ENCODE results near the gene NAPB.

DNA sequence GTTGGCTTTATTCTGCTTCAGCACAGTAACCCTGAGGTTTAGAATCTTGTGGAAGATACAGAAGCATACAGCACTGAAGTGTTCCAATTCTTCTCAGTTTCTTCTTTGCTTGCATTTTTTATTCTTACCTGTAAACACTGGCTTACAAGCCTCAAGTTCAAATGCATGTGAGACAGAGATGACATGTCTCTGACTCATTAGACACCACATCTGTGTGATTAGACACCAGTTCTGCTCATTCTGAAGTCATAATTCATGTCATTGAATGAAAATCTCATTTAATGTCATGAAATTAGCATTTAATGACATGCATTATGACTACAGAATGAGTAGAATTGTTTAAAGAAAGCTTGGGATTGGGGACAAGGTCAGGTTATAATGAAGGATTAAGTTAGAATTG lies 53.5 kb downstream of the NAPB start:
- TF ChIP-seq EZH2 (IDR thresholded peaks at IDR 0.05; ENCODE audit: borderline replicate concordance, insufficient read depth, low read length, poor library complexity, severe bottlenecking) (no peak), TAF1 (IDR thresholded peaks at IDR 0.05; ENCODE audit: low read depth) (no peak), POLR2AphosphoS5 (IDR thresholded peaks at IDR 0.05) (no peak), EP300 (conservative IDR thresholded peaks at IDR 0.05; ENCODE audit: poor library complexity, severe bottlenecking) (no peak), RAD21 (conservative IDR thresholded peaks at IDR 0.05) (no peak), MXI1 (conservative IDR thresholded peaks at IDR 0.05; ENCODE audit: poor library complexity, severe bottlenecking) (no peak)
- TF ChIP-seq, protein P1, sequence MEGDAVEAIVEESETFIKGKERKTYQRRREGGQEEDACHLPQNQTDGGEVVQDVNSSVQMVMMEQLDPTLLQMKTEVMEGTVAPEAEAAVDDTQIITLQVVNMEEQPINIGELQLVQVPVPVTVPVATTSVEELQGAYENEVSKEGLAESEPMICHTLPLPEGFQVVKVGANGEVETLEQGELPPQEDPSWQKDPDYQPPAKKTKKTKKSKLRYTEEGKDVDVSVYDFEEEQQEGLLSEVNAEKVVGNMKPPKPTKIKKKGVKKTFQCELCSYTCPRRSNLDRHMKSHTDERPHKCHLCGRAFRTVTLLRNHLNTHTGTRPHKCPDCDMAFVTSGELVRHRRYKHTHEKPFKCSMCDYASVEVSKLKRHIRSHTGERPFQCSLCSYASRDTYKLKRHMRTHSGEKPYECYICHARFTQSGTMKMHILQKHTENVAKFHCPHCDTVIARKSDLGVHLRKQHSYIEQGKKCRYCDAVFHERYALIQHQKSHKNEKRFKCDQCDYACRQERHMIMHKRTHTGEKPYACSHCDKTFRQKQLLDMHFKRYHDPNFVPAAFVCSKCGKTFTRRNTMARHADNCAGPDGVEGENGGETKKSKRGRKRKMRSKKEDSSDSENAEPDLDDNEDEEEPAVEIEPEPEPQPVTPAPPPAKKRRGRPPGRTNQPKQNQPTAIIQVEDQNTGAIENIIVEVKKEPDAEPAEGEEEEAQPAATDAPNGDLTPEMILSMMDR (IDR thresholded peaks at IDR 0.05; ENCODE audit: poor library complexity, severe bottlenecking), result no peak
- TF ChIP-seq, protein P2, sequence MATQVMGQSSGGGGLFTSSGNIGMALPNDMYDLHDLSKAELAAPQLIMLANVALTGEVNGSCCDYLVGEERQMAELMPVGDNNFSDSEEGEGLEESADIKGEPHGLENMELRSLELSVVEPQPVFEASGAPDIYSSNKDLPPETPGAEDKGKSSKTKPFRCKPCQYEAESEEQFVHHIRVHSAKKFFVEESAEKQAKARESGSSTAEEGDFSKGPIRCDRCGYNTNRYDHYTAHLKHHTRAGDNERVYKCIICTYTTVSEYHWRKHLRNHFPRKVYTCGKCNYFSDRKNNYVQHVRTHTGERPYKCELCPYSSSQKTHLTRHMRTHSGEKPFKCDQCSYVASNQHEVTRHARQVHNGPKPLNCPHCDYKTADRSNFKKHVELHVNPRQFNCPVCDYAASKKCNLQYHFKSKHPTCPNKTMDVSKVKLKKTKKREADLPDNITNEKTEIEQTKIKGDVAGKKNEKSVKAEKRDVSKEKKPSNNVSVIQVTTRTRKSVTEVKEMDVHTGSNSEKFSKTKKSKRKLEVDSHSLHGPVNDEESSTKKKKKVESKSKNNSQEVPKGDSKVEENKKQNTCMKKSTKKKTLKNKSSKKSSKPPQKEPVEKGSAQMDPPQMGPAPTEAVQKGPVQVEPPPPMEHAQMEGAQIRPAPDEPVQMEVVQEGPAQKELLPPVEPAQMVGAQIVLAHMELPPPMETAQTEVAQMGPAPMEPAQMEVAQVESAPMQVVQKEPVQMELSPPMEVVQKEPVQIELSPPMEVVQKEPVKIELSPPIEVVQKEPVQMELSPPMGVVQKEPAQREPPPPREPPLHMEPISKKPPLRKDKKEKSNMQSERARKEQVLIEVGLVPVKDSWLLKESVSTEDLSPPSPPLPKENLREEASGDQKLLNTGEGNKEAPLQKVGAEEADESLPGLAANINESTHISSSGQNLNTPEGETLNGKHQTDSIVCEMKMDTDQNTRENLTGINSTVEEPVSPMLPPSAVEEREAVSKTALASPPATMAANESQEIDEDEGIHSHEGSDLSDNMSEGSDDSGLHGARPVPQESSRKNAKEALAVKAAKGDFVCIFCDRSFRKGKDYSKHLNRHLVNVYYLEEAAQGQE (IDR thresholded peaks at IDR 0.05; ENCODE audit: borderline replicate concordance), result no peak

Measured in neural cell (in vitro differentiated cells).